ENCODE results near the gene ZNF429.
"Not testable (repeated sequence)": the region's sequence is repeated elsewhere in the genome, so short reads cannot be mapped to it uniquely, and the experiment has no call there.

Gene ZNF429

GRCh38 chr19:21602082-21602658, 96.8 kb downstream of the ZNF429 start:
- Histone ChIP-seq H3K4me3 (ENCODE audit: low read length) (no peak overlapping the region), H3K9me2 (replicated peaks; ENCODE audit: insufficient read depth, low read length) (no peaks in the 10 kb centered on the region), H3K4me2 (ENCODE audit: low read depth, low read length) (no peak overlapping the region), H4K20me1 (ENCODE audit: insufficient read depth, low read length) (no peaks in the 10 kb centered on the region), H2AFZ (ENCODE audit: low read length) (no peak overlapping the region), H3K27me3 (replicated peaks; ENCODE audit: insufficient read depth, low read length) (no peaks in the 10 kb centered on the region), H3K4me1 (ENCODE audit: low read length) (no peaks in the 10 kb centered on the region), H3K79me2 (ENCODE audit: low read length) (no peaks in the 10 kb centered on the region), H3F3A (ENCODE audit: insufficient read depth, low read length) (no peaks in the 10 kb centered on the region), H3K36me3 (replicated peaks; ENCODE audit: insufficient read depth, low read length) (no peaks in the 10 kb centered on the region), H3K27ac (ENCODE audit: low read length) (no peak overlapping the region), H3K9ac (ENCODE audit: low read length) (no peak overlapping the region), H3K9me3 (replicated peaks; ENCODE audit: insufficient read depth, low read length) (no peaks in the 10 kb centered on the region)
- no peak for DNase-seq
- no peak for TF ChIP-seq CTCF (IDR thresholded peaks at IDR 0.05; ENCODE audit: low read length)
- no peak for TF ChIP-seq EZH2 (optimal IDR thresholded peaks at IDR 0.05; ENCODE audit: low read depth, low read length)
- no peak for TF ChIP-seq EZH2phosphoT487 (IDR thresholded peaks at IDR 0.05; ENCODE audit: low read length)

GRCh38 chr19:21602659-21603430, 97.4 kb downstream of the ZNF429 start:
- H3K36me3 ChIP-seq (replicated peaks; ENCODE audit: insufficient read depth, low read length); DNase-seq; H3K9ac ChIP-seq (ENCODE audit: low read length); H3K27me3 ChIP-seq (replicated peaks; ENCODE audit: insufficient read depth, low read length); H3K4me1 ChIP-seq (ENCODE audit: low read length); H3K9me3 ChIP-seq (replicated peaks; ENCODE audit: insufficient read depth, low read length); H2AFZ ChIP-seq (ENCODE audit: low read length); H3F3A ChIP-seq (ENCODE audit: insufficient read depth, low read length); H3K9me2 ChIP-seq (replicated peaks; ENCODE audit: insufficient read depth, low read length); H4K20me1 ChIP-seq (ENCODE audit: insufficient read depth, low read length); H3K4me3 ChIP-seq (ENCODE audit: low read length); H3K79me2 ChIP-seq (ENCODE audit: low read length); H3K27ac ChIP-seq (ENCODE audit: low read length); H3K4me2 ChIP-seq (ENCODE audit: low read depth, low read length): not testable (repeated sequence)

- Histone ChIP-seq H3K27ac (ENCODE audit: low read length) (no peak overlapping the region), H2AFZ (ENCODE audit: low read length) (no peak overlapping the region)
- DNase-seq: no peak
Measured at GRCh38 chr19:21603431-21604231, 98.2 kb downstream of the ZNF429 start.

More at GRCh38 chr19:21603431-21604231, 98.2 kb downstream of the ZNF429 start:
- no peaks in the 10 kb centered on the region for H3K9me3 ChIP-seq (replicated peaks; ENCODE audit: insufficient read depth, low read length)
- TF ChIP-seq CTCF (IDR thresholded peaks at IDR 0.05; ENCODE audit: low read length) (no peak), EZH2phosphoT487 (IDR thresholded peaks at IDR 0.05; ENCODE audit: low read length) (no peak), EZH2 (optimal IDR thresholded peaks at IDR 0.05; ENCODE audit: low read depth, low read length) (no peak)
- no peak overlapping the region for H3K4me2 ChIP-seq (ENCODE audit: low read depth, low read length)
- no peaks in the 10 kb centered on the region for H3K27me3 ChIP-seq (replicated peaks; ENCODE audit: insufficient read depth, low read length)
- no peaks in the 10 kb centered on the region for H3K9me2 ChIP-seq (replicated peaks; ENCODE audit: insufficient read depth, low read length)
- no peaks in the 10 kb centered on the region for H3K4me1 ChIP-seq (ENCODE audit: low read length)
- H3K9ac ChIP-seq (ENCODE audit: low read length): no peak overlapping the region
- no peak overlapping the region for H3K4me3 ChIP-seq (ENCODE audit: low read length)
- no peaks in the 10 kb centered on the region for H3F3A ChIP-seq (ENCODE audit: insufficient read depth, low read length)
- H4K20me1 ChIP-seq (ENCODE audit: insufficient read depth, low read length): no peaks in the 10 kb centered on the region
- no peaks in the 10 kb centered on the region for H3K36me3 ChIP-seq (replicated peaks; ENCODE audit: insufficient read depth, low read length)
- no peaks in the 10 kb centered on the region for H3K79me2 ChIP-seq (ENCODE audit: low read length)

Data from MM.1S (cell line).